ENCODE results near the gene DYNC1LI2.
"Not testable (repeated sequence)": the region's sequence is repeated elsewhere in the genome, so short reads cannot be mapped to it uniquely, and the experiment has no call there.

Gene DYNC1LI2

DNA sequence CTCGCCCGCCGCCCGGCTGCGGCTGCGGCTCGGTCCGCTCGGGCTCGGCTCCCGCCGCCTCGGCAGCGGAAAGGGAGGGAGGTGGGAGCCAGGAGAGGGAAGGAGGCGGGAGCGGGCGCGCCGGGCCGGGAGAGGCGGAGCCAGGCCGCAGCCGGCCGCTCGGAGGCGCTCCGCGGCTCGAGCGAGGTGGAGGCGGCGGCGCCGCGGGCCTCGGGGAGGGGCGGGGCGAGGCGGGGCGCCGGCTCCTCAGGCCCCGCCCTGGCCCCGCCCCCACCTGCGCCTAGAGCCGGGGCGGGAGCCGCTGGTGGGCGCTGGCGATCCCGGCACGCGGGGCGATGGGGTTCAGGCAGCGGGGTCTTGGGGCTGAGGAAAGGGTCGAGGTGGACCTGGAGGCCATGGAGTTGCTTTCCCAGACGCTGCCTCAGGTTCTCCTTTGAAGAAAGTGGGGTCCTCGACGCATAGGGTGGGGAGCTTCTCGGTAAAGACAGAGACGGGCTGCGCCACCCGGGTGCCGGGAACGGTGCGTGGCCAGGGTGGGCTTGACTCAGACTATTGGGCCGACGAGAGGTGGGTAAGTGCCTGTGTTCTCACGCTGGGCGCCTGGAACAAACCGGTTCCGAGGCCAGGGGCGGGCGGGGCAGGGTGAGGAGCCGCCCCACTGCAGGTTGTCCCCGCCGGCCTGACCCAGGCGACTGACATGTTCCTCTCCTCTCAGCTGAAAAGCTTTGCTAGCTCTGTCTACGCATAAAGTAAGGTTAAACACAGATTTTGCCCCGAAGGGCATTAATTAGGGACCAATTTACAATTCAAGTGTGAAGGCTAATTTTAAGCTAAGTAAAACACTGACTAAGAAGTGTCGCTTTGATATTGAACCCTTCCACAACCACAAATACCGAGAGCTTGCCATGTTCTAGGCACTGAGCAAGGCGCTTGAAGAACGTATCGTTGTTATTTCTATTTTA lies 54.5 kb downstream of the DYNC1LI2 start, which contains the start of gene CMTM4:
Gene CMTM4, minus strand, starts transcription at position 75 of the 962 bp plus-strand sequence. CDS start 218 bp downstream, outside the sequence.
- DNase-seq (ENCODE audit: low read depth, low spot score): peak; percentile 88

DNA sequence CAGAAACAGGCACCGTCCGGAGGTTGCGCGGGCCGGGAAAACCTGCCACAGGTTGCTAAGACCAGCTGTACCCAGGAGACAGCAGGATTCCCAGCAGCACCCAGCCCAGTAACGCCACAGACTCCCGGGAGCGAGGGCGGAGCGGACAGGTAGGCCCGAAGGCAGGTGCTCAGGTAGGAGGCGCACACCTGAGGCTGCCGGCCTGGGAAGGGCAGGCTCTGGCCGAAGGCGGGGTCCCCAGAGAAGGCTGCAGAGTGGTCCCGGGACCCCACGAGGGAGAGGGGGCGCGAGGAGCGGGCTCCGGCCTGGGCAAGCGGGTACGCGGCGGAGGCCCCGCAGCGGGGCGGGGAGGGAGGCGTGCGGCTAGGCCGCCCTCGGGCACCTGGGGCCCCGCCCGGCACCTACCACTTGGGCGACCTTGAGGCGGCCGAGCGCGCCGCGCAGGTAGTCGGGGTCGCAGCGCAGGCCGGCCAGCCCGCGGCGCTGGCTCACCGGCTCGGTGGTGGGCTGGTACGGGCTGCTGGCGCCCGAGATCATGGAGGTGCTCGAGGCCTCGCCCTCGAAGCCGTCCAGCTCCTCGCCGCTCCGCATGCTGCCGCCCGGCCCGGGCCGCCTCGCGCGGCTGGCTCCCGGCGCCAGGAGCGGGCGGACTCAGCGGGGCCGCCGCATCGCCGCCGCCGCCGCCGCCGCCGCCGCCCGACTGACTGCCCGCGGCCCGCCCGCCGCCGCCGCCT lies 55.3 kb downstream of the DYNC1LI2 start:
- peak; percentile 55 for DNase-seq (ENCODE audit: low read depth, low spot score)

DNA sequence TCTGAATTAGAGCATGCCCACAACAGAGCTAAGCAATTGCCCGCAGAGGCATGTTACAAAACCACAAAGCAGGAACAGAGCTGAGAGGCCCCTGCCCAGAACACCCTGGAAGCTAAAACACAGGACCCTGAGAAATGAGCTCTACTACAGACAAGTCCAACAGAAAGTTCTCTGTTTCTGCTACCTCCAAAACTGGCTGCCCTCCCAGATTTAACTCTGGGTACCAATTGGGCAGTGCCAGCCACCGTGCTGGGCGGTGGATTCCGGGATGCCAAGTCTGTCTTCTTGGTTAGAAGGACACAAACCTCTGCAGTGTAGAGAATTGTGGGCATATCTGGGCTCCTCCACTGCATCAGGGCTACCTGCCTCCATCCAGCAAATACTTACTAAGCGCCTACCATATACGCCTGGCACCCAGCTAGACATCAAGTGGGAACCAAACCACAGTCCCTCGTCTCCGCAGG lies 55.9 kb downstream of the DYNC1LI2 start:
- no peak for DNase-seq (ENCODE audit: low read depth, low spot score)

DNA sequence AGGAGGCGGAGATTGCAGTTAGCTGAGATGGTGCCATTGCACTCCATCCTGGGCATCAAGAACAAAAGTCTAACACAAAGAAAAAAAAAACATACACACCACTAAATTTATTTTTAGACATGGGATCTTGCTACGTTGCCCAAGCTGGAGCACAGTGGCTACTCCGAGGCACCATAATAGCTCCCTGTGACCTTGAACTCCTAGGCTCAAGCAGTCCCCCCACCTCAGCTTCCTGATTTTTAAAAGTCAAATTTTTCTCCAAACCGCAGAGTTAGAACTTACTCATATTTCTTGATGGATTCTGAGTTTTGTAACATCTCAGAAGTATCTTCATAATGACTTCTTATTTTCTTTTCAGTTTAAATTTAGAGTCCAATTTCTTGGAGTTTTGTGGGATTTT lies 58.3 kb downstream of the DYNC1LI2 start:
- no peak for DNase-seq (ENCODE audit: low read depth, low spot score)

DNA sequence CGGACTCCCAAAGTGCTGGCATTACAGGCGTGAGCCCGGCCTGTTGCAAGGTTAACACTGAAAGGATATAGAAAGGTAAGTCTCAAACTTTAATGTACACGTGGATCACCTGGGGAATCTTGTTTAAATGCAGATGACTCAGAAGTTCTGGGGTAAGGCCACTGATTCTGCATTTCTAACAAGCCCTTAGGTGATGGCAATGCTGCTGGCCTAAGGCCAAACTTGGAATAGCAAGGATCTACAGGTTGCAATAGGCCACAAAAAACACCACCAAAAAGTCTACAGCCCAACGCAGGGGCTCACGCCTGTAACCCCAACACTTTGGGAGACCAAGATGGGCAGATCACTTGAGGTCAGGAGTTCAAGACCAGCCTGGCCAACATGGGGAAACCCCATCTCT lies 59.1 kb downstream of the DYNC1LI2 start:
- no peak for DNase-seq (ENCODE audit: low read depth, low spot score)

DNA sequence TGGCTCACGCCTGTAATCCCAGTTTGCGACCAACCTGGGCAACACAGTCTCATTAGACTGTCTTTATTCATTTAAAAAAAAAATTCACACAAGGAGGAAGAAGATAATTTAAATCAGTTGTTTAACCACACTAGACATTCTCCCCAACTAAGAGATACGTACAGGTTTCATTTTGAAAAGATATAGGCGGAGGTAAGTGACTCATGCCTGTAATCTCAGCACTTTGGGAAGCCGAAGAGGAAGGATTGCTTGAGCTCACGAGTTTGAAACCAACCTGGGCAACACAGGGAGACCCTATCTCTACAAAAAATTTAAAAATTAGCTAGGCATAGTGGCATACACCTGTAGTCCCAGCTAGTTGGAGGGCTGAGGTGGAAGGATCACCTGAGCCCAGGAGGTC lies 60.2 kb downstream of the DYNC1LI2 start:
- no peak for DNase-seq (ENCODE audit: low read depth, low spot score)

DNA sequence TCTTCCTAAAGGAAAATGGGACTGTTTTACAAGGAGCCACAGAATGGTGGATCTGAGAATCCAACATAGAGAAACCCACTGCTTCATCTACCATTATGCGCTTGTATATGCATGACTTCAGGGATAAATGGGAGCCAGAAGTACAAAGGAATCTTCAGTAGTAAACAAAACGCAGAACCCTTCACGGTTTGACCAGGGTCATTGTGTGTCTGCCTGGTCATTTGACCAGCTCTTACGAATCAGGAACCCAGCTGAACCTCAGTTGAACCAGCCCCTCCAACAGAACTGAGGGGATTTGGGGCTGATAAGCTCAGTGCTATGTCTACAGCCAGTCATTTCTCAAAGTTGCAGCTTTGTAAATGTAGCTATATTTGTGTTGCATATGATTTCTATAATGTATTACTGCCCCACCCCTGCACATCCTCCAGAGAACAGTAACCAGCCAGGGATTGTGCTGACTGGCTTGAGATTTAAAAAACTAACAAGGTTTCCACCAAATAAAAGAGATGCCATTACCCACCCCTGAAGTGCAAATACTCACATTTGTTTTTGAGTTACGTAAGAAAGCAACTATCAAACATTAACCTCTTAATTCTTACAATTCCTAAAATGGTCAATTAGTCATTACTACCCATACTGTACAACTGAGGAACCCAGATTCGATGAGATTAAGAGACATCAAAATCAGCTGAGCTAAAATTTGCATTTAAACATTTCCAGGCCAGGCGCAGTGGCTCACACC lies 61.1 kb downstream of the DYNC1LI2 start:
- no peak for DNase-seq (ENCODE audit: low read depth, low spot score)

DNA sequence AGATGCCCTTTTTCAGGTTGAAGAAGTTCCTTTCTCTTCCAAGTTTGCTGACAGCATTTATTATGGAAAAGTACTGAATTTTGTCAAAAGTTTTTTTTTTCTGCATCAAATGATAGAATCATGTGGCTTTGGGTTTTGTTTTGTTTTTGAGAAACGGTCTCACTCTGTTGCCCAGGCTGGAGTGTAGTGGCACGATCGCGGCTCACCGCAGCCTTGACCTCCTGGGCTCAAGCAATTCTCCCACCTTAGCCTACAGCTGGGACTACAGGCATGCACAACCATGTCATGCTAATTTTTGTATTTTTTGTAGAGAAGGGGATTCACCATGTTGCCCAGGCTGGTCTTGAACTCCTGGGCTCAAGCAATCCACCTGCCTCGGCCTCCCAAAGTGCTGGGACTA lies 62.1 kb downstream of the DYNC1LI2 start:
- no peak for DNase-seq (ENCODE audit: low read depth, low spot score)

DNA sequence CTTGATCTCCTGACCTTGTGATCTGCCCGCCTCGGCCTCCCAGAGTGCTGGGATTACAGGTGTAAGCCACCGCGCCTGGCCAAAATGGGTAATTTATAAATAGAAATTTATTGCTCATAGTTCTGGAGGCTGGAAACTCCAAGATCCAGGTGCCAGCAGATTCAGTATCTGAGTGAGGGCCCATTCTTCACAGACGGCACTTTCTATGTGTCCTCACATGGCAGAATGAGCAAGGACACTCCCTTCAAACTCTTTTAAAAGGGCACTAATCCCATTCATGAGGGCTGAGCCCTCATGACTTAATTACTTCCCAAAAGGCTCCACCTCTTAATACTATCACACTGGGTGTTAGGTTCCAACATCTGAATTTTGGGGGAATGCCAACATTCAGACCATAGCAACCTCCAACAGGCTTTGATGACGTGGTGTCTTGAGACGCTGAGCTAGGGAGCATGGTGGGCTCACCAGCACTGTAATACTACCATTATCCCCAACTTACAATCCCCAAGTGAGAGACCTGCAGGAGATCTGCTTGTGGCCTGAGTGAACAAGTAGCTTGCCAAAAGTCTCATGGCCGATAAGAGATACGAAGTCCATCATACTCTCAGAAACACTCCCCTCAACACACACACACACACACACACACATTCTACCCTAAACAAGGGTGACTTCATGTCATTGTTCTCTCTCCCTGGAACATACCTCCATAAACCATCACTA lies 63.3 kb downstream of the DYNC1LI2 start:
- DNase-seq (ENCODE audit: low read depth, low spot score): no peak

DNA sequence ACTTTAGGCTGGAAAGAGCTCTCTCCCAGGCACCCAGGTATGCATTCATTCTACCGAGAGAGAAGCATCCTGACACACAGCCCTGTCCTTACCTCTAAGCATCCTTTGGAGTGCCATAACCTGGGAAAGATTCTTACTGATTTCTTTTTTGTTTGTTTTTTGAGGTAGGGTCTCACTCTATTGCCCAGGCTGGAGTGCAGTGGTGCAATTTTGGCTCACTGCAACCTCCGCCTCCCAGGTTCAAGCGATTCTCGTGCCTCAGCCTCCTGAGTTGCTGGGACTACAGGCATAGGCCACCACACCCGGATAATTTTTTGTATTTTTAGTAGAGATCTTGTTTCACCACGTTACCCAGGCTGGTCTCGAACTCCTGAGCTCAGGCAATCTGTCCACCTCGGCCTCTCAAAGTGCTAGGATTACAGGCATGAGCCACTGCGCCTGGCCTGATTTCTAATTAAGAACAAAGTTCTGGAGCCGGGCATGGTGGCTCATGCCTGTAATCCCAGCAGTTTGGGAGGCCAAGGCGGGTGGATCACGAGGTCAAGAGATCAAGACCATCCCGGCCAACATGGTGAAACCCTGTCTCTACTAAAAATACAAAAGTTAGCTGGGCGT lies 65.8 kb downstream of the DYNC1LI2 start:
- DNase-seq (ENCODE audit: low read depth, low spot score): not testable (repeated sequence)

DNA sequence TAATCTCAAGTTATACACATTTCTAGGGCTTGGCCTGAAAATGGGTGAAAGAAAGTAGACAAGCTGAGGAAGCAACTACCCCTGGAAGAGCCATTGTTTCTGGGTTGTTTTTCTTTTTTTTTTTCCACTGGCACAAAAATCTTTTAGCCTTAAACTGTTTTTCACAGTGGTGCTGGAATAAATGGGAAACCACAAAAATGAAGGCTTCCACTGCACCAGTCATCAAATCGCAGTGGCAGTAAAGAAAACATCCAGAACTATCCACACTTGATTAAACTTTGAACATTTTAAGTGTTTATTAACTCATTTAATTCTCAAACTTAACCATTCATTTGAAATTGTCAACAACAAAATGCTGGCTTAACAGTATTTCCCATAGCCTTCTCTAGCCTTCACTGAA lies 69.1 kb downstream of the DYNC1LI2 start:
- no peak for DNase-seq (ENCODE audit: low read depth, low spot score)

DNA sequence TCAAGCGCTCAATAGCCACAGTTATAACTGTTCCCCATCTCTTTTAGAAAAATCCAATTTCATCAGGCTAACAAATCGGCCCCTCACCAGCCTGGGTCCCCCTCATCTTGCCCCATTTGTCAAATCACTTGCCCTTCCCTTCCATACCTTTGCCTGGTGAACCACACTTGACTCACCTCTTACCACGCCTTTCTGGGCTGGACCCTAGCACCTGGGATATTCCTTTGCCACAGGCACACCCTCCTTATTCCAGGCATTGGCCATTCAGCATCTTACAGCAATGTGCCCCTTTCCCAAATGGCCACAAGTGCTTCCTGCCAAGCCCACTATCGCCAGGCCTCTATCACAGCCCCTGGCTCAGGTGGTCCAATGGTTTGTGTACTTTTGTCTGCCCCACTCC lies 69.7 kb downstream of the DYNC1LI2 start:
- no peak for DNase-seq (ENCODE audit: low read depth, low spot score)

DNA sequence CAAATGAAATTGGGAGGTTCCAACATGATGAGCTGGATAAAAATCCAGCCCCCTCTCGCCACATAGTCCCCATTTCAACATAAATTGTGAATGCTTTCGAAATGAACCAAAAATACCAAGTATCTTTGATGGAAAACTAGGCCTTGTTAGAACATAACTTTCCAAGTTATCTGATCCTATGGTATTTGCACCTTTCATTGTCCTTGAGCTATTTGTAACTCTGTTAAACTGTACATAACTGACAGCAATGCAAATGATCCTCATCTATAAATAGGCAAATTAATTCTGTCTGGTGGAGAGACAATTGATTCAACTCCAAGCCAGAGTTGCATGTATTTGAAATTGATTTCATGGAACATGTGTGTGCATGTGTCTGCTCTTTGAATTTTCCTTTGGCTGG lies 73.1 kb downstream of the DYNC1LI2 start:
- no peak for DNase-seq (ENCODE audit: low read depth, low spot score)

DNA sequence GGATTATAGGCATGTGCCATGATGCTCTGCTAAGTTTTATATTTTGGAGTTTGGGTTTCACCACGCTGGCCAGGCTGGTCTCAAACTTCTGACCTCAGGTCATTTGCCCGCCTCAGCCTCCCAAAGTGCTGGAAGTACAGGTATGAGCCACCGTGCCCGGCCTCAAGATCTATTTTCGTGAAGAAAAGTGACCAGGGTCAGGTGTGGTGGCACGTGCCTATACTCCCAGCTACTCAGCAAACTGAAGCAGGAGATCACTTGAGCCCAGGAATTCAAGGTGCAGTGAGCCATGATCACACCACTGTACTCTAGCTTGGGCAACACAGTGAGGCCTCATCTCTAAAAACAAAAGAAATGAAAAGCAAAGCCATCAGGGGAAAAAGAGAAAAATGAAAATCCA lies 73.6 kb downstream of the DYNC1LI2 start:
- no peak for DNase-seq (ENCODE audit: low read depth, low spot score)

DNA sequence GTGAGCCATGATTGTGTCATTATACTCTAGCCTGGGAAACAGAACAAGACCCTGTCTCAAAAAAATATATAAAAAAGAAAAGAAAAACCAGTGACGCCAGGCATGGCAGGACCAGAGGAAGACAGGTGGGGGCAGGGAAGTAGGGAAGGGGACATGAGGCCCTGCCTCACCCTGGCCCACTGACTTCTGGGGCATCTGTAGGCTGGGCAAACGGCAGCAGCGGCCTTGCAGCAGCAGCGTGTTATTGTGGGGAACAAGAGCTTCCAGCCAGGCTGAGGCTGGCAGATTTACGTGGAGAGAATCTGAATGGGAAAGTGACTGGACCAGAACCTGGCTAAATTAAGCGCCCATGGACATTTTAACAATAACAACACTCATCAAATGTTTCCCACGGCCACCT lies 74.2 kb downstream of the DYNC1LI2 start:
- no peak for DNase-seq (ENCODE audit: low read depth, low spot score)

DNA sequence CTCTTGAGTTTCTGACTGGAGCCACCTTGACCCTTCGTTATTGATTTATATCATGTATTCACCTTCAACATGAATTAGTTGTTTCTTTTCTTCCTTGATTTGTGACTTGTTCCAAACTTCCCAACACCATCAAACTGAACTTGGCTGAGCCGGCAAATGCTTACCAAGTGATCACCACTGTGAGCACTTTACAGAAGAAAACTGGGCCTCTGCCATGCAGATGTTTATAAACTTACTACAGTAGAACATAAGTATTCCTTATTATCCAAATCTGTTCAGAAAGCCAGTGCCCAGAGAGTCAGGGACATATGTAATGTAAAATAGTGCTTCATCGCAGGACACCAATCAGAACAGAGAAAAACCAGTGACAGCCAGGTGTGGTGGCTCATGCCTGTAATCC lies 74.8 kb downstream of the DYNC1LI2 start:
- DNase-seq (ENCODE audit: low read depth, low spot score): no peak

DNA sequence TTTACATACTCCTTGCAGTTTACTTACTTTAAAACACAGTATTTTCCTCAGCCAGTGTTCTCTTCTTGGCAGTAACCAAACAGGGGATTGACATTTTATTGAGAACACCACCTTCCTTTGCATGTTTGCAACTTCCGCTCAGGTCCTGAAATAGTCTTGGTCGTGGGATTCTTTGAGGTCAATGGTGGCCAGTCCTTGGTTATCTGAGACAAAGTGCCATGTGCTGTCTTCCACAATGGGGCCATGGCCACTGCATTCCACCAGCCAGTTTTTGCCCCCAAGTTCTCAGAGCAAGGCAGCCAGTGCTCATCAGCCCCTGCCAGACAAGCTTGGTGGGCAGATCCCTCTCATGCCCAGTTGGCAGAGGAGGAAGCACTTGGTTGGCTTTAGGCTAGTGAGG lies 77.7 kb downstream of the DYNC1LI2 start:
- DNase-seq (ENCODE audit: low read depth, low spot score): no peak
